ENCODE data around the gene FBXO3. TPM values are rescaled to one million over a fixed set of nuclear protein-coding genes. Genes with fewer than 3 reads are reported as not detected.

FBXO3 gene
- total and polyA plus RNA-seq, 9 of the 15 experiments (the other 6 are each of a cell fraction or from before 2014, with no cell fraction given): 11.6 to 59.3 (median 29.2) TPM

DNA sequence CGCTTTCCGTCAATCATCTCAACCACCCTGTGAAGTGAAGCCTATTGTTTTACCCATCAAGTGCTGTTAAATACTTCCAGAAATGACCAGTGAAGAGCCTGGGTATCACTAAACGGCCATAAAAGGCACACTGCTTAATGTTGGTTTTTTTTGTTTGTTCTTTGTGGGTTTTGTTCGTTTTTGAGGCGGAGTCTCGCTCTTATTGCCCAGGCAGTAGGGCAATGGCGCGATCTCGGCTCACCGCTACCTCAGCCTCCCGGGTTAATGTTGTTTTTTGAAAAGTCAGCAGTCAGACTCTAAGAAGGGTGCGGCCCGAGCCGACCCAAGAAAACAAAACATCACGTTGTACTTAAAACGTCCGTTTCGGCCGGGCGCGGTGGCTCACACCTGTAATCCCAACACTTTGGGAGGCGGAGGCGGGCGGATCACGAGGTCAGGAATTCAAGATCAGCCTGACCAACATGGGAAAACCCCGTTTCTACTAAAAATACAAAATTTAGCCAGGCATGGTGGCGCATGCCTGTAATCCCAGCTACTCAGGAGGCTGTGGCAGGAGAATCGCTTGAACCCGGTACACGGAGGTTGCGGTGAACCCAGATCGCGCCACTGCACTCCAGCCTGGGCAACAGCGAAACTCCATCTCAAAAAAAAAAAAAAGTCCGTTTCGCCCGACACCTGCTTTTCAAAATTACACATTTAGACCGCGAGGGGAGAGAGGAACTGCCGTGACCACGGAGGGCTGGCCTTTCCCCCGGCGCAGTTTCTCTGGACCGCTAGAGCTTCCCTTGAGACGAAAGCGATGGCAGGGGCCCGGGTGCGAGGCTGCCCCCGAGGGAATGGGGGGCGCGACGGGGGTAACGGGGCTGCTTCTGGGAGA is 38.8 kb downstream of the FBXO3 start:
- H2AFZ ChIP-seq (ENCODE audit: low read depth, low read length): peak overlapping the region; percentile 60
- peaks cover 15% of the 10 kb centered on the region; the same call in 1 of the 2 replicates for H4K20me1 ChIP-seq (replicated peaks; ENCODE audit: control insufficient read depth, insufficient read depth, low read length)
- peak overlapping the region; percentile 81 to 95 for H3K9ac ChIP-seq (ENCODE audit: insufficient read depth in 1 of 2, low read depth in 2 of 2, low read length in 2 of 2)
- peaks cover 22% of the 10 kb centered on the region for H3K36me3 ChIP-seq (ENCODE audit: control insufficient read depth, insufficient read depth, low read length)
- no peak for FAIRE-seq
- peak overlapping the region; percentile 90 for H3K27ac ChIP-seq (ENCODE audit: extremely low read depth, low read depth, low read length)
- H3K4me3 ChIP-seq: peak overlapping the region; percentile 79
- no TSS peak for BruUV-seq (replicated peaks)
- in situ Hi-C loops (cut with MboI) (no loop called here), intact Hi-C loops (cut with micrococcal nuclease) (loop anchor here (2.0 kb wide), 2 partner anchors 13 to 575 kb away; partner anchors contain the start of gene CSTF3)
- peak; percentile 38 for ATAC-seq
- no peaks in the 10 kb centered on the region for H3K9me1 ChIP-seq (ENCODE audit: control insufficient read depth, insufficient read depth, low read length)
- DNase-seq (ENCODE audit: extremely low read depth in 1 of 4, low spot score in 3 of 4): peak in 2 of 4 experiments; percentile 32 to 52
- H3K4me2 ChIP-seq (ENCODE audit: insufficient read depth, low read length): peak overlapping the region; percentile 95
- no peaks in the 10 kb centered on the region for H3K27me3 ChIP-seq (ENCODE audit: control insufficient read depth in 2 of 2, insufficient read depth in 2 of 2, low read length in 2 of 2)
- ChIA-PET POLR2A (interaction anchor here (1.0 to 3.1 kb wide), 8 partner anchors 11 to 39 kb away, joined by 3 to 18 read pairs (median 7); partner anchors contain the start of gene FBXO3), CTCF (ENCODE audit: low intra/inter-chr PET ratio) (interaction anchor here (1.1 kb wide), 1 partner anchor 19 kb away, joined by 3 read pairs; no protein-coding TSS in a partner anchor)
- peaks cover 60% of the 10 kb centered on the region for H3K79me2 ChIP-seq (ENCODE audit: control insufficient read depth, insufficient read depth, low read length)
- peaks cover 16 to 60% of the 10 kb centered on the region in 2 experiments for H3K4me1 ChIP-seq (replicated peaks in 1 of 2; ENCODE audit: control insufficient read depth in 2 of 2, insufficient read depth in 2 of 2, low read length in 2 of 2)
- under 1% methylated on average over 47 of the region's 53 CpGs for WGBS (ENCODE audit: insufficient coverage, low coverage, missing lambda C conversion rate)
- H3K9me3 ChIP-seq (replicated peaks; ENCODE audit: control insufficient read depth, insufficient read depth, low read depth, low read length): no peaks in the 10 kb centered on the region; the same call in 1 of the 2 replicates
- TF ChIP-seq GTF2F1 (IDR thresholded peaks at IDR 0.05; ENCODE audit: low read depth, low read length) (no peak), MXI1 (IDR thresholded peaks at IDR 0.05; ENCODE audit: low read depth, low read length) (no peak), MAFG (tag; conservative IDR thresholded peaks at IDR 0.05) (peak; percentile 28), JUND (IDR thresholded peaks at IDR 0.05; ENCODE audit: borderline replicate concordance, low read depth, low read length) (no peak), JUND (tag; IDR thresholded peaks at IDR 0.05; ENCODE audit: borderline replicate concordance, low read depth, low read length) (no peak), XRCC5 (IDR thresholded peaks at IDR 0.05; ENCODE audit: low read depth, low read length) (no peak), ZNF696 (CRISPR knock-in tag; conservative IDR thresholded peaks at IDR 0.05) (no peak), EWSR1 (IDR thresholded peaks at IDR 0.05; ENCODE audit: borderline replicate concordance, low read depth, partially characterized antibody) (no peak), RFX7 (CRISPR knock-in tag; IDR thresholded peaks at IDR 0.05) (no peak), ELF2 (CRISPR knock-in tag; IDR thresholded peaks at IDR 0.05) (no peak), SP2 (IDR thresholded peaks at IDR 0.05; ENCODE audit: extremely low read depth, low read depth, low read length, poor library complexity, severe bottlenecking) (no peak), SPI1 (IDR thresholded peaks at IDR 0.05; ENCODE audit: borderline replicate concordance, low read depth, low read length) (peak; percentile 78), AFF4 (CRISPR knock-in tag; IDR thresholded peaks at IDR 0.05) (no peak), GABPA (tag; conservative IDR thresholded peaks at IDR 0.05; ENCODE audit: low read depth) (no peak), ZNF589 (CRISPR knock-in tag; IDR thresholded peaks at IDR 0.05; ENCODE audit: low read depth) (no peak), TCF3 (CRISPR knock-in tag; IDR thresholded peaks at IDR 0.05) (no peak), DNMT1 (IDR thresholded peaks at IDR 0.05) (no peak)
